Measurements from ENCODE around the gene XPR1. TPM values are rescaled to one million over a fixed set of nuclear protein-coding genes. Genes with fewer than 3 reads are reported as not detected.
A peak's percentile ranks its signal among the peaks of the same experiment; 100 is the strongest.
"Not testable (repeated sequence)": the region's sequence is repeated elsewhere in the genome, so short reads cannot be mapped to it uniquely, and the experiment has no call there.

The XPR1 gene
- total RNA-seq, 1 donor from 2014 or later = 62.6 TPM

GRCh38 chr1:180695282-180695681 lies 63.5 kb downstream of the XPR1 start:
- peak overlapping the region; percentile 17 for H3K27ac Mint-ChIP-seq
- no peaks in the 10 kb centered on the region for H3K27me3 Mint-ChIP-seq
- H3K36me3 Mint-ChIP-seq (ENCODE audit: insufficient read depth) = peaks cover 34% of the 10 kb centered on the region
- TF ChIP-seq CTCF (IDR thresholded peaks at IDR 0.05; ENCODE audit: unreplicated experiment) = no peak
- no peak for DNase-seq (ENCODE audit: low spot score, unreplicated experiment)
- peaks cover 15% of the 10 kb centered on the region for H3K4me1 Mint-ChIP-seq (ENCODE audit: low read depth)
- peaks cover 38% of the 10 kb centered on the region for H3K9me3 Mint-ChIP-seq (ENCODE audit: low read depth)
- H3K4me3 Mint-ChIP-seq (ENCODE audit: low read depth) = no peak overlapping the region

GRCh38 chr1:180696361-180696760 lies 64.5 kb downstream of the XPR1 start:
- Mint-ChIP-seq H3K36me3 (ENCODE audit: insufficient read depth) (peaks cover 34% of the 10 kb centered on the region), H3K27ac (no peak overlapping the region)

DNA sequence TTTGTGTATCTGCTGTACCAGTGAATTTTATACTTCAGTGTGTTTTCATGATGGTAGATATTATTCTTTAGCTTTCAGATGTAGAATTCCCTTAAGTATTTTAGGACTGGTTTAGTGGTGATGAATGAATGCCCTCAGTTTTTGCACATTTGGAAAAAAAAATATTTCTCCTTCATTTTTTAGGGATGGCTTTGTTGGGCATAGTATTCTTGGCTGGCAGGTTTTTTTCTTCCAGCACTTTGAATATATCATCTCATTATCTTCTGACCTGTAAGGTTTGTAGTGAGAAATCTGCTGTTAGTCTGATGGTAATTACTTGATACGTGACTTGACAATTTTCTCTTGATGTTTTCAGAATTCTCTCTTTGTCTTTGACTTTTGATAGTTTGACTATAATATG lies 66.8 kb downstream of the XPR1 start:
- Mint-ChIP-seq H3K36me3 (ENCODE audit: insufficient read depth) (peaks cover 38% of the 10 kb centered on the region), H3K4me1 (ENCODE audit: low read depth) (peaks cover 1% of the 10 kb centered on the region), H3K27me3 (no peaks in the 10 kb centered on the region), H3K27ac (no peak overlapping the region), H3K9me3 (ENCODE audit: low read depth) (peaks cover 44% of the 10 kb centered on the region), H3K4me3 (ENCODE audit: low read depth) (no peak overlapping the region)
- no peak for TF ChIP-seq CTCF (IDR thresholded peaks at IDR 0.05; ENCODE audit: unreplicated experiment)
- no peak for DNase-seq (ENCODE audit: low spot score, unreplicated experiment)

More at GRCh38 chr1:180696361-180696760, 64.5 kb downstream of the XPR1 start:
- DNase-seq (ENCODE audit: low spot score, unreplicated experiment) = no peak
- H3K27me3 Mint-ChIP-seq = no peaks in the 10 kb centered on the region
- H3K4me1 Mint-ChIP-seq (ENCODE audit: low read depth) = peaks cover 11% of the 10 kb centered on the region
- TF ChIP-seq CTCF (IDR thresholded peaks at IDR 0.05; ENCODE audit: unreplicated experiment) = no peak
- H3K4me3 Mint-ChIP-seq (ENCODE audit: low read depth) = no peak overlapping the region
- H3K9me3 Mint-ChIP-seq (ENCODE audit: low read depth) = peaks cover 38% of the 10 kb centered on the region

DNA sequence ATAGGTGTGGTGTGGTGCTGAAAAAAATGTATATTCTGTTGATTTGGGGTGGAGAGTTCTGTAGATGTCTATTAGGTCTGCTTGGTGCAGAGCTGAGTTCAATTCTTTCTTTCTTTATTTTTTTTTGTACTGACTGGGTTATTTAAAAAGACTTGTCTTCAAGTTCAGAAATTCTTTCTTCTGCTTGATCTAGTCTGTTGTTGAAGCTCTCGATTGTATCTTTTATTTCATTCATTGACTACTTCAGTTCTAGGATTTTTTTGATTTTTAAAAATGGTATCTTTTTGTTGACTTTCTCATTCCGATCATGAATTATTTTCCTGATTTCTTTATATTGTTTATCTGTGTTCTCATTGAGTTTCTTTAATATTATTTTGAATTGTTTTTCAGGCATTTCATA lies 70.6 kb downstream of the XPR1 start:
- Mint-ChIP-seq H3K36me3 (ENCODE audit: insufficient read depth) (peaks cover 17% of the 10 kb centered on the region), H3K9me3 (ENCODE audit: low read depth) (peaks cover 20% of the 10 kb centered on the region)
- DNase-seq (ENCODE audit: low spot score, unreplicated experiment); H3K4me1 Mint-ChIP-seq (ENCODE audit: low read depth); H3K27ac Mint-ChIP-seq; H3K4me3 Mint-ChIP-seq (ENCODE audit: low read depth); H3K27me3 Mint-ChIP-seq: not testable (repeated sequence)

GRCh38 chr1:180710746-180711145 lies 78.9 kb downstream of the XPR1 start:
- not testable (repeated sequence) for H3K4me3 Mint-ChIP-seq (ENCODE audit: low read depth); DNase-seq (ENCODE audit: low spot score, unreplicated experiment); H3K27ac Mint-ChIP-seq; H3K27me3 Mint-ChIP-seq; H3K4me1 Mint-ChIP-seq (ENCODE audit: low read depth)
- peaks cover 29% of the 10 kb centered on the region for H3K36me3 Mint-ChIP-seq (ENCODE audit: insufficient read depth)
- H3K9me3 Mint-ChIP-seq (ENCODE audit: low read depth) = peaks cover 28% of the 10 kb centered on the region

- not testable (repeated sequence) for H3K27me3 Mint-ChIP-seq; H3K27ac Mint-ChIP-seq; DNase-seq (ENCODE audit: low spot score, unreplicated experiment); H3K4me3 Mint-ChIP-seq (ENCODE audit: low read depth); H3K4me1 Mint-ChIP-seq (ENCODE audit: low read depth)
- H3K9me3 Mint-ChIP-seq (ENCODE audit: low read depth) = peaks cover 28% of the 10 kb centered on the region
- peaks cover 28% of the 10 kb centered on the region for H3K36me3 Mint-ChIP-seq (ENCODE audit: insufficient read depth)
Observed at GRCh38 chr1:180711260-180711659, 79.4 kb downstream of the XPR1 start.

DNA sequence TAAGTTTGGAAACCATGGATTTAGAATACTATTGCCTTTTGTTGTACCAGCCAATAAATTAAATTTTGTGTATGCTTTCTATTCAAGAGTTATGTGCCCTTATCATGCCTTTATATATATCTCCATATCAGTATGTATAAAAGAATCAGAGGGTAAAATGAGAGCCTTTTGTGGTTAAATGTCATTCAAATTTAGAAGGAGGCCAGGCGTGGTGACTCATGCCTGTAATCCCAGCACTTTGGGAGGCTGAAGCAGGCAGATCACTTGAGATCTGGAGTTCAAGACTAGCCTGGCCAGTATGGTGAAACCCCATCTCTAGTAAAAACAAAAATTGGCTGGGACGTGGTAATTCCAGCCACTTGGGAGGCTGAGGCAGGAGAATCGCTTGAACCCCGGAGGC lies 88.9 kb downstream of the XPR1 start:
- H3K27me3 Mint-ChIP-seq = no peaks in the 10 kb centered on the region
- no peak for DNase-seq (ENCODE audit: low spot score, unreplicated experiment)
- H3K4me1 Mint-ChIP-seq (ENCODE audit: low read depth) = no peaks in the 10 kb centered on the region
- no peak for TF ChIP-seq CTCF (IDR thresholded peaks at IDR 0.05; ENCODE audit: unreplicated experiment)
- no peak overlapping the region for H3K4me3 Mint-ChIP-seq (ENCODE audit: low read depth)
- no peak overlapping the region for H3K27ac Mint-ChIP-seq
- H3K36me3 Mint-ChIP-seq (ENCODE audit: insufficient read depth) = peaks cover 6% of the 10 kb centered on the region
- peaks cover 3% of the 10 kb centered on the region for H3K9me3 Mint-ChIP-seq (ENCODE audit: low read depth)
